ENCODE results near the gene ARL2. TPM values are rescaled to one million over a fixed set of nuclear protein-coding genes. Genes with fewer than 3 reads are reported as not detected.

Gene ARL2
- 66.4 TPM for total RNA-seq (ENCODE audit: unreplicated experiment)
- long read RNA-seq, transcript ARL2-201 (5 exons, 979 nt) = major isoform, 61 of 73 reads
- long read RNA-seq, transcript ARL2-202 (3 exons, 1,228 nt) = minor isoform, 5 of 73 reads
- long read RNA-seq, partial matches to known transcripts = 0 of 73 reads
- long read RNA-seq, other reads (novel, unspliced or antisense) = 0 of 73 reads

GRCh38 chr11:65013888-65014725 lies at the start of gene ARL2:
Gene ARL2 (plus strand): TSS chr11:65014160. CDS start chr11:65014208, 48 bp downstream.
- peak within 1 kb of the TSS; percentile 90 for H3K4me3 Mint-ChIP-seq (ENCODE audit: unreplicated experiment)
- TF ChIP-seq, protein P1, sequence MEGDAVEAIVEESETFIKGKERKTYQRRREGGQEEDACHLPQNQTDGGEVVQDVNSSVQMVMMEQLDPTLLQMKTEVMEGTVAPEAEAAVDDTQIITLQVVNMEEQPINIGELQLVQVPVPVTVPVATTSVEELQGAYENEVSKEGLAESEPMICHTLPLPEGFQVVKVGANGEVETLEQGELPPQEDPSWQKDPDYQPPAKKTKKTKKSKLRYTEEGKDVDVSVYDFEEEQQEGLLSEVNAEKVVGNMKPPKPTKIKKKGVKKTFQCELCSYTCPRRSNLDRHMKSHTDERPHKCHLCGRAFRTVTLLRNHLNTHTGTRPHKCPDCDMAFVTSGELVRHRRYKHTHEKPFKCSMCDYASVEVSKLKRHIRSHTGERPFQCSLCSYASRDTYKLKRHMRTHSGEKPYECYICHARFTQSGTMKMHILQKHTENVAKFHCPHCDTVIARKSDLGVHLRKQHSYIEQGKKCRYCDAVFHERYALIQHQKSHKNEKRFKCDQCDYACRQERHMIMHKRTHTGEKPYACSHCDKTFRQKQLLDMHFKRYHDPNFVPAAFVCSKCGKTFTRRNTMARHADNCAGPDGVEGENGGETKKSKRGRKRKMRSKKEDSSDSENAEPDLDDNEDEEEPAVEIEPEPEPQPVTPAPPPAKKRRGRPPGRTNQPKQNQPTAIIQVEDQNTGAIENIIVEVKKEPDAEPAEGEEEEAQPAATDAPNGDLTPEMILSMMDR (IDR thresholded peaks at IDR 0.05; ENCODE audit: unreplicated experiment) = peak; percentile 91
- H3K36me3 Mint-ChIP-seq (ENCODE audit: low read depth, unreplicated experiment) = peaks cover 8% of the 10 kb centered on the region
- peak; percentile 93 for DNase-seq (ENCODE audit: low spot score)
- no peaks in the 10 kb centered on the region for H3K9me3 Mint-ChIP-seq (ENCODE audit: unreplicated experiment)
- peaks cover 2% of the 10 kb centered on the region for H3K27me3 Mint-ChIP-seq (ENCODE audit: unreplicated experiment)
- peak within 1 kb of the TSS; percentile 91 for H3K27ac Mint-ChIP-seq (ENCODE audit: unreplicated experiment)
- H3K4me1 Mint-ChIP-seq (ENCODE audit: unreplicated experiment) = peaks cover 13% of the 10 kb centered on the region

GRCh38 chr11:64967375-64967774 lies 46.6 kb upstream of the ARL2 start:
- Mint-ChIP-seq H3K27ac (ENCODE audit: unreplicated experiment) (no peak overlapping the region), H3K9me3 (ENCODE audit: unreplicated experiment) (no peaks in the 10 kb centered on the region), H3K4me1 (ENCODE audit: unreplicated experiment) (no peaks in the 10 kb centered on the region), H3K27me3 (ENCODE audit: unreplicated experiment) (no peaks in the 10 kb centered on the region), H3K36me3 (ENCODE audit: low read depth, unreplicated experiment) (no peaks in the 10 kb centered on the region), H3K4me3 (ENCODE audit: unreplicated experiment) (no peak overlapping the region)
- TF ChIP-seq, protein P1 (IDR thresholded peaks at IDR 0.05; ENCODE audit: unreplicated experiment) = no peak
- DNase-seq (ENCODE audit: low spot score) = no peak

GRCh38 chr11:64969209-64969608 lies 44.8 kb upstream of the ARL2 start:
- Mint-ChIP-seq H3K9me3 (ENCODE audit: unreplicated experiment) (no peaks in the 10 kb centered on the region), H3K27ac (ENCODE audit: unreplicated experiment) (no peak overlapping the region), H3K36me3 (ENCODE audit: low read depth, unreplicated experiment) (no peaks in the 10 kb centered on the region)

DNA sequence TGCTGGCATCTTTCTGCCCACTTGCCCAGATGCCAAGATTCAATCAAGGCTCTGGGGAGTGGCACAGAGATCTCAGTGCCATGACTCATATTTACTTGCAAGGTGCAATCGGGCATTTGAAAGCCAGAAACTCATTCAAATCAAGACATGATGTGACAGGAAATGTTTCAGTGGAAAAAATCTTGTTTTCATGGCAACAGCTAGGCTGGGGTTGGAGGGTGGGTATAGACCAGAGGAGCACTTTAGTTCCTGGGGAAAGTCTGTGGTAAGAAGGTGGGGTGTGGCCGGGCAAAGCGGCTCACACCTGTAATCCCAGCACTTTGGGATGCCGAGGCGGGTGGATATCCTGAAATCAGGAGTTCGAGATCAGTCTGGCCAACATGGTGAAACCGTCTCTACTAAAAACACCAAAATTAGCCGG lies 43.2 kb upstream of the ARL2 start:
- TF ChIP-seq, protein P1 (IDR thresholded peaks at IDR 0.05; ENCODE audit: unreplicated experiment) = no peak
- Mint-ChIP-seq H3K4me3 (ENCODE audit: unreplicated experiment) (no peak overlapping the region), H3K9me3 (ENCODE audit: unreplicated experiment) (no peaks in the 10 kb centered on the region), H3K27me3 (ENCODE audit: unreplicated experiment) (no peaks in the 10 kb centered on the region), H3K4me1 (ENCODE audit: unreplicated experiment) (no peaks in the 10 kb centered on the region), H3K36me3 (ENCODE audit: low read depth, unreplicated experiment) (no peaks in the 10 kb centered on the region), H3K27ac (ENCODE audit: unreplicated experiment) (no peak overlapping the region)
- no peak for DNase-seq (ENCODE audit: low spot score)

More at GRCh38 chr11:64969209-64969608, 44.8 kb upstream of the ARL2 start:
- Mint-ChIP-seq H3K4me3 (ENCODE audit: unreplicated experiment) (no peak overlapping the region), H3K4me1 (ENCODE audit: unreplicated experiment) (no peaks in the 10 kb centered on the region), H3K27me3 (ENCODE audit: unreplicated experiment) (no peaks in the 10 kb centered on the region)
- DNase-seq (ENCODE audit: low spot score) = no peak
- TF ChIP-seq, protein P1 (IDR thresholded peaks at IDR 0.05; ENCODE audit: unreplicated experiment) = no peak
